Fibroblast of mammary gland (primary cell): ENCODE measurements around the gene DSC3.
"Not testable (repeated sequence)": the region's sequence is repeated elsewhere in the genome, so short reads cannot be mapped to it uniquely, and the experiment has no call there.

Source experiments
- DNase-seq: peaks from one replicate; pipeline ENCODE4 v3.0.0-alpha.2; 2010; ENCODE audit warnings: low read depth
- H3K4me3 ChIP-seq: 2 replicates; pipeline ENCODE4 v1.5.1; 2011; ENCODE audit warnings: low read depth, mild to moderate bottlenecking, low read length, moderate library complexity; ENCODE audit not compliant: control insufficient read depth
- CTCF ChIP-seq: conservative IDR thresholded peaks from 2 replicates; pipeline ENCODE4 v1.5.1; 2011; ENCODE audit warnings: low read depth, low read length, inconsistent platforms; ENCODE audit not compliant: control insufficient read depth, insufficient read depth

DSC3 gene

GRCh38 chr18:30988440-30988839 is 54.1 kb downstream of the DSC3 start:
- no peak for DNase-seq

GRCh38 chr18:30987467-30988241 is 54.9 kb downstream of the DSC3 start:
- peak; percentile 12 for DNase-seq
- TF ChIP-seq CTCF, result no peak
- no peak overlapping the region for H3K4me3 ChIP-seq

More at GRCh38 chr18:30988440-30988839, 54.1 kb downstream of the DSC3 start:
- H3K4me3 ChIP-seq, result no peak overlapping the region
- no peak for TF ChIP-seq CTCF

GRCh38 chr18:30985753-30986152 is 56.8 kb downstream of the DSC3 start:
- no peak for TF ChIP-seq CTCF
- DNase-seq, result no peak
- H3K4me3 ChIP-seq, result no peak overlapping the region

- no peak for TF ChIP-seq CTCF
- no peak overlapping the region for H3K4me3 ChIP-seq
- no peak for DNase-seq
Observed at GRCh38 chr18:30982285-30982992, 60.1 kb downstream of the DSC3 start.

- DNase-seq, result not testable (repeated sequence)
Observed at GRCh38 chr18:30978091-30978490, 64.5 kb downstream of the DSC3 start.

GRCh38 chr18:30971338-30971956 is 71.1 kb downstream of the DSC3 start:
- no peak overlapping the region for H3K4me3 ChIP-seq
- DNase-seq, result peak; percentile 33
- peak; percentile 40 for TF ChIP-seq CTCF

More at GRCh38 chr18:30978091-30978490, 64.5 kb downstream of the DSC3 start:
- H3K4me3 ChIP-seq, result not testable (repeated sequence)

GRCh38 chr18:30970196-30970816 is 72.2 kb downstream of the DSC3 start:
- no peak for TF ChIP-seq CTCF
- DNase-seq, result peak; percentile 17
- no peak overlapping the region for H3K4me3 ChIP-seq
